Fibroblast of lung (primary cell): ENCODE measurements around the gene C12orf43. TPM values are rescaled to one million over a fixed set of nuclear protein-coding genes. Genes with fewer than 3 reads are reported as not detected.
A peak's percentile ranks its signal among the peaks of the same experiment; 100 is the strongest.
"Not testable (repeated sequence)": the region's sequence is repeated elsewhere in the genome, so short reads cannot be mapped to it uniquely, and the experiment has no call there.

ENCODE experiments used
- DNase-seq, 2 donors: peaks; one replicate each; pipeline versions ENCODE4 v3.0.0 to v3.0.0-alpha.2; 2010; ENCODE audit warnings: low read depth in 2 of 2
- H2AFZ ChIP-seq: 2 replicates; pipeline ENCODE4 v1.5.1; 2012; ENCODE audit warnings: low read length, control low read depth, inconsistent platforms
- H3K27ac ChIP-seq: 2 replicates; pipeline ENCODE4 v1.5.1; 2011; ENCODE audit warnings: low read length, control low read depth; ENCODE audit not compliant: insufficient read depth
- H3K27me3 ChIP-seq: 2 replicates; pipeline ENCODE4 v1.5.1; 2011; ENCODE audit warnings: mild to moderate bottlenecking, low read length; ENCODE audit not compliant: control insufficient read depth, insufficient read depth
- H3K36me3 ChIP-seq: 2 replicates; pipeline ENCODE4 v1.5.1; 2011; ENCODE audit warnings: low read length; ENCODE audit not compliant: control insufficient read depth, insufficient read depth
- H3K4me1 ChIP-seq: 2 replicates; pipeline ENCODE4 v1.5.1; 2011; ENCODE audit warnings: low read length; ENCODE audit not compliant: control insufficient read depth, insufficient read depth; ENCODE audit errors: extremely low read depth
- H3K4me2 ChIP-seq: 2 replicates; pipeline ENCODE4 v1.5.1; 2011; ENCODE audit warnings: low read length, control low read depth; ENCODE audit not compliant: insufficient read depth; ENCODE audit errors: extremely low read depth
- H3K4me3 ChIP-seq, 4 experiments: fragments of 200-600 bp in 1 of 4; sonication (generic) in 1 of 4; replicated peaks in 1 of 4; 2 replicates each; pipeline ENCODE4 v1.5.1; 2011 to 2016; ENCODE audit warnings: low read length in 4 of 4, low read depth in 3 of 4, mild to moderate bottlenecking in 3 of 4, control low read depth in 2 of 4, inconsistent platforms in 1 of 4, mixed read lengths in 1 of 4; ENCODE audit not compliant: insufficient read depth in 1 of 4; ENCODE audit errors: control extremely low read depth in 1 of 4
- H3K79me2 ChIP-seq: 2 replicates; pipeline ENCODE4 v1.5.1; 2012; ENCODE audit warnings: mild to moderate bottlenecking, low read length, inconsistent platforms; ENCODE audit not compliant: control insufficient read depth, insufficient read depth
- H3K9ac ChIP-seq: 2 replicates; pipeline ENCODE4 v1.5.1; 2011; ENCODE audit warnings: mild to moderate bottlenecking, low read length, control low read depth; ENCODE audit not compliant: insufficient read depth
- H3K9me3 ChIP-seq: 2 replicates; pipeline ENCODE4 v1.5.1; 2012; ENCODE audit warnings: low read depth, low read length; ENCODE audit not compliant: control insufficient read depth, insufficient read depth
- H4K20me1 ChIP-seq: 2 replicates; pipeline ENCODE4 v1.5.1; 2011; ENCODE audit warnings: low read length; ENCODE audit not compliant: control insufficient read depth, insufficient read depth; ENCODE audit errors: extremely low read depth
- CTCF ChIP-seq, 2 donors: IDR thresholded peaks in 1 of 2; conservative IDR thresholded peaks in 1 of 2; 1 replicate in 1 of 2; 2 replicates in 1 of 2; pipeline ENCODE4 v1.5.1; 2011 to 2012; ENCODE audit warnings: low read length in 2 of 2, control low read depth in 1 of 2, inconsistent platforms in 1 of 2, low read depth in 1 of 2, mild to moderate bottlenecking in 1 of 2
- EZH2 ChIP-seq: IDR thresholded peaks from 2 replicates; pipeline ENCODE4 v1.5.1; 2012; ENCODE audit warnings: low read length, control low read depth, mild to moderate bottlenecking; ENCODE audit errors: missing control alignments
- polyA minus RNA-seq: library from RNA; depleted of rRNA, polyadenylated mRNA; stranded (reverse); fragments of >200 nt; gene quantifications from 2 replicates; pipeline ENCODE4 v1.2.3, GENCODE V29; 2011; ENCODE audit warnings: low replicate concordance
- polyA plus RNA-seq, 2 donors: library from polyadenylated mRNA; depleted of rRNA in 1 of 2; stranded (reverse) in 1 of 2; unstranded in 1 of 2; fragments of >200 nt; gene quantifications; 2 replicates each; pipeline ENCODE4 v1.2.1, GENCODE V29; 2011 to 2012; ENCODE audit warnings: missing spikeins in 1 of 2
- total RNA-seq: library from RNA; depleted of rRNA; stranded (reverse); fragments of >200 nt; gene quantifications from 2 replicates; pipeline ENCODE4 v1.2.1, GENCODE V29; 2014

The C12orf43 gene
- 11.4 and 15.2 TPM in 2 replicates for total RNA-seq
- polyA plus RNA-seq: 14.7 and 18.1 TPM in 2 replicates
- polyA plus RNA-seq (2012): 14.8 and 18.1 TPM in 2 replicates
- 7.7 and 8.4 TPM in 2 replicates for polyA minus RNA-seq

- TF ChIP-seq CTCF (conservative IDR thresholded peaks at IDR 0.05 in 1 of 2, IDR thresholded peaks at IDR 0.05 in 1 of 2; ENCODE audit: low read depth in 1 of 2, low read length in 2 of 2): no peak
- no peak for TF ChIP-seq EZH2
- H3K27ac ChIP-seq: peak within 1 kb of the TSS; percentile 50
- no peaks in the 10 kb centered on the region for H3K27me3 ChIP-seq
- peak; percentile 82 to 88 for DNase-seq
- peak within 1 kb of the TSS; percentile 94 for H2AFZ ChIP-seq
- H3K36me3 ChIP-seq: peaks cover 5% of the 10 kb centered on the region
- peak within 1 kb of the TSS; percentile 73 for H3K4me2 ChIP-seq
- peaks cover 4% of the 10 kb centered on the region for H3K79me2 ChIP-seq
- no peaks in the 10 kb centered on the region for H3K4me1 ChIP-seq
- H3K9ac ChIP-seq: peak within 1 kb of the TSS; percentile 73
- peak within 1 kb of the TSS; percentile 79 to 90 (median 85) for H3K4me3 ChIP-seq
- no peaks in the 10 kb centered on the region for H4K20me1 ChIP-seq
- H3K9me3 ChIP-seq: no peaks in the 10 kb centered on the region
These were observed at the start of gene C12orf43 for GRCh38 chr12:121015825-121016766. C12orf43 (minus strand) TSS chr12:121016487; CDS start chr12:121016474, 13 bp downstream.

- Histone ChIP-seq H3K27me3 (no peaks in the 10 kb centered on the region), H3K9ac (no peak overlapping the region), H3K36me3 (no peaks in the 10 kb centered on the region), H3K4me2 (no peak overlapping the region), H4K20me1 (no peaks in the 10 kb centered on the region), H3K27ac (no peak overlapping the region), H3K4me3 (no peak overlapping the region), H3K4me1 (peaks cover 2% of the 10 kb centered on the region), H3K9me3 (no peaks in the 10 kb centered on the region), H2AFZ (no peak overlapping the region), H3K79me2 (no peaks in the 10 kb centered on the region)
- TF ChIP-seq EZH2: no peak
- DNase-seq: no peak
These were observed 49.1 kb upstream of the C12orf43 start for GRCh38 chr12:121065345-121065744.

- H3K79me2 ChIP-seq, H3K4me1 ChIP-seq, H3K27me3 ChIP-seq, H4K20me1 ChIP-seq, H3K36me3 ChIP-seq, H2AFZ ChIP-seq, H3K4me3 ChIP-seq, H3K9ac ChIP-seq, H3K4me2 ChIP-seq, DNase-seq, H3K9me3 ChIP-seq, H3K27ac ChIP-seq: not testable (repeated sequence)
These were observed 48.3 kb upstream of the C12orf43 start for GRCh38 chr12:121064586-121064985.

- Histone ChIP-seq H3K4me1 (peaks cover 4% of the 10 kb centered on the region), H3K4me3 (no peak overlapping the region), H3K27me3 (no peaks in the 10 kb centered on the region), H4K20me1 (no peaks in the 10 kb centered on the region), H3K27ac (no peak overlapping the region), H3K36me3 (no peaks in the 10 kb centered on the region), H3K9me3 (no peaks in the 10 kb centered on the region), H3K4me2 (no peak overlapping the region), H2AFZ (no peak overlapping the region), H3K9ac (no peak overlapping the region), H3K79me2 (no peaks in the 10 kb centered on the region)
- DNase-seq: no peak
- TF ChIP-seq CTCF (conservative IDR thresholded peaks at IDR 0.05 in 1 of 2, IDR thresholded peaks at IDR 0.05 in 1 of 2; ENCODE audit: low read depth in 1 of 2, low read length in 2 of 2) (no peak), EZH2 (no peak)
These were observed 47.8 kb upstream of the C12orf43 start for GRCh38 chr12:121064116-121064515.
